ENCODE data around the gene CD83.

- TF ChIP-seq POLR2A (IDR thresholded peaks at IDR 0.05; ENCODE audit: low read depth, low read length) (no peak), CTCF (conservative IDR thresholded peaks at IDR 0.05; ENCODE audit: low read depth, low read length) (no peak), CEBPB (IDR thresholded peaks at IDR 0.05; ENCODE audit: low read depth, low read length) (no peak), RFX5 (IDR thresholded peaks at IDR 0.05; ENCODE audit: low read depth, low read length) (no peak), SMC3 (IDR thresholded peaks at IDR 0.05; ENCODE audit: low read depth, low read length) (no peak)
Observed at GRCh38 chr6:14091339-14091978, 26.1 kb upstream of the CD83 start.

Measured in IMR-90 (cell line).